GM20000 (cell line): ENCODE results near the gene PFAS.

Experiments
- DNase-seq: peaks from one replicate; pipeline ENCODE4 v3.0.0; 2012; ENCODE audit warnings: low spot score
- CTCF ChIP-seq: IDR thresholded peaks from 2 replicates; pipeline ENCODE4 v1.5.1; 2012; ENCODE audit warnings: mild to moderate bottlenecking, control low read depth; ENCODE audit errors: extremely low read depth, missing control alignments

Gene PFAS

GRCh38 chr17:8287651-8288335 lies 38.7 kb downstream of the PFAS start:
- no peak for DNase-seq
- TF ChIP-seq CTCF = no peak

GRCh38 chr17:8288336-8289102 lies 39.4 kb downstream of the PFAS start, which contains the start of gene RANGRF:
TSS of gene RANGRF (plus strand) at chr17:8288670. CDS start at chr17:8288789, 119 bp downstream.
- peak; percentile 93 for DNase-seq
- no peak for TF ChIP-seq CTCF

GRCh38 chr17:8289103-8289397 lies 40.0 kb downstream of the PFAS start:
- no peak for DNase-seq
- TF ChIP-seq CTCF = no peak

GRCh38 chr17:8290043-8290442 lies 41.0 kb downstream of the PFAS start:
- DNase-seq = no peak
- TF ChIP-seq CTCF = no peak

- TF ChIP-seq CTCF = no peak
- DNase-seq = no peak
Measured at GRCh38 chr17:8292639-8293395, 43.7 kb downstream of the PFAS start.

- no peak for TF ChIP-seq CTCF
- no peak for DNase-seq
Measured at GRCh38 chr17:8294361-8294760, 45.3 kb downstream of the PFAS start.

GRCh38 chr17:8294814-8295316 lies 45.8 kb downstream of the PFAS start:
- no peak for DNase-seq
- no peak for TF ChIP-seq CTCF
